Stimulated activated CD8-positive, alpha-beta memory T cell treated with anti-CD3 and anti-CD28 coated beads, Interleukin-4, amount 100 ng/mL, for 48 hours (primary cell): ENCODE measurements around the gene SNRNP40.
A peak's percentile ranks its signal among the peaks of the same experiment; 100 is the strongest.
"Not testable (repeated sequence)": the region's sequence is repeated elsewhere in the genome, so short reads cannot be mapped to it uniquely, and the experiment has no call there.

Experiments used
- DNase-seq: peaks from one replicate; pipeline ENCODE4 v3.0.0-alpha.2; 2020

SNRNP40 gene

DNA sequence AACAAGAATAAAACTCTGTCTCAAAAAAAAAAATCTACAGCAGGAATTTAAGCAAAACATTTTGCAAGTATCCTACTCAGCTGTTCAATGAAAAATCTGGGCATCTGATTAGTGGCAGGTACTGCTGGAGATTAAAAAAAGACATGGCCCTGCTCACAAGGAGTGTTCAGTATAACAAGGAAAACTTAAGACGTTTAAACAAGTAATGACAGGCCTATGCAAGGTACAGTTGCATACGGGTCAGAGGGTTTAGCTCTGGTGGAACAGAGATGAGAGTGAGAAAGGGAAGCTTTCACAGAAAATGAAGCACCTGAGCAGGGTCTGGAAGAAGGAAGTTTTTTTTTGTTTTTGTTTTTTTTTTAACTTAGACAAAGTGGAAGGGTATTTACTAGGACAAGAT lies 23.0 kb downstream of the SNRNP40 start:
- DNase-seq: no peak

- no peak for DNase-seq
These were observed 24.2 kb downstream of the SNRNP40 start for GRCh38 chr1:31272369-31272768.

DNA sequence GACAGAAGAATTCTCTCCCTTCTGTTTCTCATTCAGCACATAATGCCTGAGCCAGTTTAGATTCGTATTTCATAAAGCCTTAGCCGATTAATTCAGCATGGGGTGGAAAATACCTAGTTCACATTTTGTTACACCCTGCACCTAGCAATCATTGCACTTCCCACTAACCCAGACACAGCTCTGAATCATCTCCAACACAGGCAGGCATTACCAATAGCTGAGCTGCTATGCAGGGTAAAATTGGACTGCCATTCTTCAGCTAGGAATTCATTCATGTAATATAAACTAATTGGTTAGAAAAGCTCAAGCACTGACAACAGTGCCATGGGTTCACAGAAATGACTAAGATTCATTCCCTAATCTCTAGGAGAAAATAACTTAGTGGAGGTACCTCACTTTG lies 30.0 kb downstream of the SNRNP40 start:
- no peak for DNase-seq

DNA sequence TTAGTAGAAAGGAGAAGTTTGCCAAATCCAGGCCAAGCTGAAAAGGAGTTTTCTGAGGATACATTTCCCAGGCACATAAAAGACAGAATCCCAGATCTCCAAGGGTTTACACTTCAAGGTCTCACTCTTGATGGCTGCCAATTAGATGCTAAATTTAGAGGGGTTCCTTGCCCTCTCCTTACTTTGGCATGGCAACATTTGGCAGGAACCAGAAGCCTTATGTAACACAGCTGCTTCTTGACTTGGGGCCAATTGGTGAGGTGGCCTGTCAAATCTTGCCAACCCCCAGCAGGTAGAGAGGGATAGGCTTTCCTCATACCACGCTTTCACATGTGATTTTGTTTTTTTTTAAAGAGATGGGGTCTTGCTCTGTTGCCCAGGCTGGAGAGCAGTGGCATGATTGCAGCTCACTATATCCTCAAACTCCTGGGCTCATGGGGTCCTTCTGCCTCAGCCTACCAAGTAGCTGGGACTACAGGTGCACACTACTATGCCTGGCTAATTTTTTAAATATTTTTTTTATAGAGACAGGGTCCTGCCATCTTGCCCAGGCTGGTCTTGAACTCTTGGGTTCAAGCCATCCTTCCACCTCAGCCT lies 31.7 kb downstream of the SNRNP40 start:
- DNase-seq: no peak

DNA sequence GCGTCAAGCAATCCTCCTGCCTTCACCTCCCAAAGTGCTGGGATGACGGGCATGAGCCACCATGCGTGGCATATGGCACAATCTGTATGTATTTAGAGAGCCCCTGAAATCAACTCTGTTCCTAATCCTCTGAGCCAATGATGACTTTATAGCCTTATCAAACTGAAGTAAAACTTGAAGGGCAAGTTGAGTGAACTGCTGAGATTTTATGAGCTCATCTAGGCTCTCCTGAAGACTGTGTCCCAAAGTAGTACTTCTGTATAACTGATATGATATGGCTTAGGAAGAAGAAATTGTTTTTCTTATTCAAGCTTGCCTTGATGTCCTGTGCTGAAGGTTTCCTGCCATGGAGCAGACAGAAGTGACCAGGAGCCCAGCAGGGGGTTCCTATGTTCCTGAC lies 33.2 kb downstream of the SNRNP40 start:
- DNase-seq: no peak

GRCh38 chr1:31262393-31262792 lies 34.2 kb downstream of the SNRNP40 start:
- not testable (repeated sequence) for DNase-seq

GRCh38 chr1:31261916-31262315 lies 34.7 kb downstream of the SNRNP40 start:
- DNase-seq: no peak

- DNase-seq: no peak
These were observed 36.8 kb downstream of the SNRNP40 start for GRCh38 chr1:31259746-31260145.

DNA sequence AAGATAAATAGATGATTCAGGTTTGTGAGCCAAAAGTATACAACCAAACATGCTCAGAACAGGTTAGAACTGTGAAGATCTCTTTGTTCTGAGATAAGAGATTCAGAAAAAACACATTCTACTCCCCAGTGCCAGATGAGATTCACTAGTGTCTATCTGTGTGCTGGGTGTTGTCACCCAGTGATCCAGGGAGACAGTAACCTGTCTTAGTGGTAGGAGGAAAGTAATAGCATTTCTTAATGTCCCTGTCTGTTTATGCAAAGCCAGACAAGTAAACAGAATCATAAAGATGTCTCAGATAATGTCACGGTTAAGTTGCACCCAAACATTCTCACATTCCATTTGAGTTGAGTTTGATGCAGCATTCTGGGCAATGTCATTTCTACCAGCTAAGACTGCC lies 38.0 kb downstream of the SNRNP40 start:
- DNase-seq: no peak

GRCh38 chr1:31257213-31257612 lies 39.4 kb downstream of the SNRNP40 start:
- no peak for DNase-seq

GRCh38 chr1:31249854-31250253 lies 46.7 kb downstream of the SNRNP40 start:
- DNase-seq: no peak

- no peak for DNase-seq
These were observed 48.3 kb downstream of the SNRNP40 start for GRCh38 chr1:31248276-31248675.

DNA sequence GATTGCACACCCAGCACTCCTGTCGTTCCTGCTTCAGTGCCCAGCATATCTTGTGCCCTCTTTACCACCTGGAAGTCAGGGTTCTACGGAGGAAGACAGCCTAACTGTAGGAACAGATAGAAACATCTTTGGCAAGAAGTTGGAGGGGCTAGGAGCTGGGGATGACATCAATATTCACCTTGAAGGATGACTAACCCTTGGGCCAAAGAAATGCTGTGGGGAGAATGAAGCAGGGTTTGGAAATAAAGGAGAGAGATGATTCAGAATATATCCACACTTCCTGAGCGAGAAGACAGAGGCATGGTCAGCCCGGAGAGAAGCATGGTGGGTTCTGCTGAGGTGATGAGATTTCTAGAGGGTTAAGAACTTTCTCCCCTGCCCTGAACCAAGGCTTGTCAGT lies 52.3 kb downstream of the SNRNP40 start:
- DNase-seq: no peak

DNA sequence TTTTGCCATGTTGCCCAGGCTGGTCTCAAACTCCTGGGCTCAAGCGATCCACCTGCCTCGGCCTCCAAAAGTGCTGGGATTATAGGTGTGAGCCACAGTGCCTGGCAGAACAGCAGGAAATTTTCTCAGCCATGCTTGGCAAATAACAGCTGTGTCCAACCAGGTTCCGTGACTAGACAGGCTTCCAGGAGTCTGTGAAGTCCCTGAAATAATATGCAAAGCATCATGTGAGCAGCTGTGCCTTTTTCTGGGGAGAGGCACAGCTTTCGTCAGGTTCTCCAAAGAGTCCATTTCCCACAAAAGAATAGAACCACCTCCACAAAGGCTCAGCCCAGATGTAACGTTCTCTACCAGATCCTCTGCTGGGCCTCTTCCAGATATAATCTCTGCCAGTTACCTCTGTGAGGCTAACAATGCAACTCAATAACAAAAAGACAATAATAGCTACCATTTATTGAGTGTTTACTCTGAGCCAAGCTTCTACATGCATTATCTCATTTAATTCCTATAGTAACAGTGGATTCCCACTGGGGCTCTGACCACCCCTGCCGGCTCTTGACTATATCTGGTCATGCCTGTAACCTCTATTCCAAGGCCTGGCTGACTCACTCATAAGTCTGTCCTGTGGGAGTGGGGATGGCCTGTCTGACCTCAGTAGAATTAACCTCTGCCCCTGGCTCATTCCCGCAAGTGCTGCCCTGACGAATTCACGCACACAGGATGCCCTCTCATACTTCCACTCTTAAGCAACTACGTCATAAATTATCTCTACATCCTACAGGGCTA lies 52.9 kb downstream of the SNRNP40 start:
- no peak for DNase-seq

GRCh38 chr1:31241321-31241720 lies 55.3 kb downstream of the SNRNP40 start:
- DNase-seq: no peak

DNA sequence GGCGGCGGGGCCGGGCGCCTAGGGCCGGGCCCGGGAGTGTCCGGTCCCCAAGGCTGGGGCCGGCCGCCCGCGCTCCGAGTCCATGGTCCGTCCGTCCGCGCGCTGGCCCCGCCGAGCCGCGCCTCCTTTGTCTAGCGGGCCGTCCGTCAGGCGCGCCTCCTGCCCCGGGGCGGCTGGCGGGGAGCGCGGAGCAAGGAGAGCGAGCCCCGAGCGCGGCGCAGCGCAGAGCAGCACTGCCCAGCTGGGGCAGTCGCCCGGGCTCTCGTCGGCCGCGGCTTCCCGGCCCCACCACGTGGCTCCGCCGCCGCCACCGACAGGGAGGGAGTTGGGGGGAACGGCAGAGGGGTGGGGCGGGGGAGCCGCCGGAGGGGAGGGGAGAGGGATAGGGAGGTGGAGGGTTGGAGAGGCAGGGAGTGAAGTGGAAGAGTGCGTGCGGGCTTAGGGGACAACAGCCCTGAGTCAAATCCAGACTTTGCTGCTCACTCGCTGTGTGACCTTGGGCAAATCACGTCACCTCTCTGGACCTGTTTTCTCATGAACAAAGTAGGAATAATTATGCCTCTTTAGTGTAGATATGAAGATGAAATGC lies 56.8 kb downstream of the SNRNP40 start, which contains the start of gene NKAIN1:
TSS of gene NKAIN1 (minus strand) at position 235 of the 589 bp plus-strand sequence. CDS start 340 bp downstream, outside the sequence.
- DNase-seq: no peak

GRCh38 chr1:31238986-31239613 lies 57.5 kb downstream of the SNRNP40 start:
- peak; percentile 25 for DNase-seq

- no peak for DNase-seq
These were observed 58.0 kb downstream of the SNRNP40 start for GRCh38 chr1:31238612-31238985.

- no peak for DNase-seq
These were observed 61.7 kb downstream of the SNRNP40 start for GRCh38 chr1:31234870-31235269.

DNA sequence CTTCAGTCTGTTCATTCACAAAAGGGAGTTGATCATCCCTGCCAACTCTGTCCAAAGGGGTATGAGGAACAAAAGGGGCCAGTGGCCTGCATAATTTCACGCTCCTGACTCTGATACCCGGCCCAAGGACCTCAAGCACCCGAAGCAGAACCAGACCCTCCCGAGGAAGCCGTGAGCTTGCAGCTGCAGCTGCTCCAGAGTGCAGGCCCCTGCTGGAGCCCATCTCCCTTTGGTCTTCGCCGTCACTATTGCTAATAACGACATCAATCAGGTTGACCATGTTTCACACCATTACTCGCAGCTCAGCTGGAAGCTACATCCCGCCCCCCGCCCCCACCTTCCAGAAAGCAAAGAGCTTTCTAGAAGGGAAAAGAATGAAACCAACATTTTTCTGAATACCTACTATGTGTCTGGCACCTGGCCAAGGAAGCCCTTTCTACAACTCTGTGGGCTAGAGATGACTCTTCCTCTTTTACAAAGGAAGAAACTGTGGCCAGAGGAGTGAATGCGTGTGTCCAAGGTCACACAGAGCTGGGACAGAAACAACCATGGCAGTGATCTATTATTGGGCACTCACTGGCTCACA lies 62.4 kb downstream of the SNRNP40 start:
- no peak for DNase-seq

DNA sequence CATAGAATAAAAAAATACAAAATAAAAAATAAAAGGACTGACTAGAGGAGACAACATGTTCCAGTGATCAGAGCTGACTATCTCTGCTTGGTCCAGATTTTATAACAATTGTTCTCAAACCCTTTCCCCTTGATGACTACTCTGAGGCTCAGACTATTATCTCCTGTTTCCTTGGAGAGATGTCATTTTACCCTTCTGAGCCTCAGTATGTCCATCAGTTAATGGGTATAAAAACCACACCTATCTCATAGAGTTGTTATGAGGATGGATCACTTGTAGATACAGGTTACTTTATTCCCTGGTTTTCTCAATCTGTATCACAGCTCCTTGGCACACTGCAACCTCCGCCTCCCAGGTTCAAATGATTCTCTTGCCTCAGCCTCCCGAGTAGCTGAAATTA lies 63.9 kb downstream of the SNRNP40 start:
- DNase-seq: no peak

DNA sequence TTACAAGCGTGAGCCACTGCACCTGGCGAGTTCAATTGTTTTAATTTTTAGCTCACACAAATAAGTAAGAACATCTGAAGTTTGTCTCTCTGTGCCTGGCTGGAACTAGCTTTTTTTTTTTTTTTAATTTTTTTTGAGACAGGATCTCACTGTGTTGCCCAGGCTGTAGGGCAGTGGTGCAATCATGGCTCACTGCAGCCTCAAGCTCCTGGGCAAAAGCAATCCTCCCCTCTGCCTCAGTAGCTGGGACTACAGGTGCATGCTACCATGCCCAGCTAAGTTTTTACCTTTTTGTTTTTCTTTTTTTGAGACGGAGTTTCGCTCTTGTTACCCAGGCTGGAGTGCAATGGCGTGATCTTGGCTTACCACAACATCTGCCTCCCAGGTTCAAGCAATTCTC lies 64.8 kb downstream of the SNRNP40 start:
- DNase-seq: no peak

- DNase-seq: no peak
These were observed 66.2 kb downstream of the SNRNP40 start for GRCh38 chr1:31230378-31230777.
